Bladder microvascular endothelial cell (primary cell): Measurements from ENCODE around the gene TAOK1. TPM values are rescaled to one million over a fixed set of nuclear protein-coding genes. Genes with fewer than 3 reads are reported as not detected.

ENCODE experiments used
- total RNA-seq: library from RNA; depleted of rRNA; stranded (reverse); fragments of >200 nt; gene quantifications from 2 replicates; pipeline ENCODE4 v1.2.3, GENCODE V29; 2014

Gene TAOK1
- total RNA-seq: 34.3 and 74.1 TPM in 2 replicates

DNA sequence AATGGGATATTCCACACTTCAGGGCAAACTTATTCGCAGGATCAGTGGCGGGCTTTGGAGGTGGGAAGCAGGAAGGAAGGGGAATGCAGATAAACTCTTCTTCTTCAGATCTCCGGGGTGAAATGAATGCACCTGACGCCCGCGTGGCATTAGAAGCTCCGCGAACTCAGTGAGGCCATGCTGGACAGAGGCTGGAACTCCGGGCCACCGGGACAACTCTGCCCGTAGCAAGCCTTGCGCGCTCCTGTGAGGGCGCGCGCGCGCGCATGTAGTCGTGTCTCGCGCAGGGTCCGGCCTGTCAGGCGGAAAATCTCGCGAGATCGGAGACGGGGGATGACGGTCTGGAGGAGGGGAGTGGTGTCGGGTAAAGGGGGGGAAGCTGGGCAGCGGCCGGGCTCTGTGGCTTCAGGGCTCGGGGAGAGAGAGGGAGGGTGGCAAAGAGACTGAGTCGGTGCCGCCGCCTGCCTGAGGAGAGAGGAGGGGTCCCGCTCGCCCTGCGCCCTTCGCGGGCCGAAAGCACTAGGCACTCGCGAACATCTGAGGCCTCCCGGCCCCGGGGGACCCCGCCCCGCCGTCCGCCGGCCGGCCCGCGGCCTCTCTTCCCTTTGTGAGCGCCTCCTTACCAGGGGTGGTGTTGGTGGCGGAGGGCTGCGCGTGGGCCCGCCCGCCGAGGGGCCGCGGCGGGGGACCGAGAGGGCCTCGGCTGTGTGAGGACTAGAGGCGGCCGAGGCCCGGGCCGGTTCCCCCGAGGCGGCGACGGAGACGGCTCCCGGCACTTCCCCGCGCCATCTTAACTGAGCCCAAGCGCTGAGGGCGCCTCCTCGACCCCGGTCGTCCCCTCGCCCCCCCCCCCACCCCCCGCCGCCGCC is at the start of gene TAOK1:
TAOK1 (plus strand) TSS at position 382 of the 869 bp plus-strand sequence. CDS start 61,186 bp downstream, outside the sequence.

DNA sequence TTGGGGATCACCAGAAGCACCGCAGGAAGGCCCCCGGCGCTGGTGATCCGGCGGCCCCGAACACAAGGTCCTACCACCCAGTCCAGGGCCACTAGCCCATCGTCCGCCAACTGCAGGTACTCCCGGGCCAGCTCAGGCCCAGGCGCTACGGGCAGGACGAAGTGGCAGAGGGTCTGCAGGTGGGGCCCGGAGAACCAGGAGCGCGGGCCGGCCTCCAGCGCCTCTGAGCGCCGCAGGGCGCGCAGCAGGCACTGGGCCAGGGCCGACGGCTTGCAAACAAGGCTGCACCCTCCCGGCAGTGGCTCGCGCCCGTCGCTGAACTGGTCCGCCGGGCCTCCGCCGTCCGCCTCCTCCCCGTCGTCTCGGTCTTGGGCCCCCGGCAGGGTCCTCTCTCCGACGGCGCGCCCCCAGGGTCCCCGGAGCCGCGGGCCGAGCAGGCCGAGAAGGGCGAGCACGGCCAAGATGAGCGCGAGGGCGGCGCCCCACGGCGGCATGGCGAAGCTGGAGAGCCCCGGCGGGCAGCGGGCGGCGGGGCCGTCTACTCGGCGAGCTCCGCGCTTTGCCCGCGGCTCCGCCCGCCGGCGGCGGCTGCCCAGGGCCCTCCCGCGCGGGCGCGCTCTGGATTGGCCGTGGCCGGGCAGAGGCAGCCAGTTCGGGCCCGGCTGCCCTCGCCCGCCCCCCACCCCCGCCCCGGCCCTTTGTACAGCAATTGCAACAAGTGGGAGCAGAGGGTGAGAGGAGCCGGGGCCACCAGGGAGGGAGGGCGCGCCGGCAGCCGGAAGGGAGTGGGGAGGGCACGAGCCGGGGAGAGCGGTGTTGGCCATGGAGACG is 176.5 kb downstream of the TAOK1 start, which contains the start of gene ABHD15:
ABHD15 (minus strand) TSS at position 565 of the 831 bp plus-strand sequence; CDS start at position 494, 71 bp downstream.

DNA sequence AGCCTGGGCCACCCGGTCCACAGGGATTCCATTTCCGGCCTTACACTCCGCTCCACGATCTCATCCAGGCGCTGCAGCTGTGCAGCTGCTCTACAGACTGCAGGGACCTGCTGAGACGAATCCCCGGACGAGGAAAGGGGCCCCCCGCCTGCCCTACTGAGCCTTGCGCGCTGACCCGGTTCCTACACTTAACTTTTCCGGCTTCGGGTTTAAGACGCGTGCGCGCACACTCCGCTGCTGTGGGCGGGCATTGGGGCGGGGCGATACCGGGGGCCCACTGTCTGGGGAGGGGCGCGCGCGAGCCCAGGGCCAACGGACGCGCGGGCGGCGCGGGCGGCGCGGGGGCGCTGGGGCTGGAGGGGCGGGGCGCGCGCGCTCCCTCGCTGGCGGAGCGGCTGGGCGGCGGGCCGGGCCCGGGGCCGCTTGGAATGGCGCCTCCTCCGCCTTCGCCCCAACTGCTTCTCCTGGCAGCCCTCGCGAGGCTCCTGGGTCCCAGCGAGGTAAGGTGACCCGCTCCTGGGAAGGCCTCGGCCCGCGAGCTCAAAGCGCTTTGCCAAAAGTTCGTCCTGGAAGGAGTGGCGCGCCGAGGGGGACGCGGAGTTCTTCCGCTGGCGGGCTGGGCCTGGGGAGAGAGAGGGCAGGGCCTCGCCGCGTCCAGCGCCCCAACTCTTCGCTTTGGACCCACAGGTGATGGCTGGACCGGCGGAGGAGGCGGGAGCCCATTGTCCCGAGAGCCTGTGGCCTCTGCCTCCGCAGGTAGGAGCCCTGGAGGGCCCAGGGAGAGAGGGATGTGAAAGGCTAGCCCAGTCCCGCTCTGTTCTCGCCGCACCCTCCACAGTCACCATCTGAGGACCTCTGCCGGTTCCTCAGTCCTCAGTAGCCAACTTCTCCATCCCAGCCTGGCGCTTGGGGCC is 178.4 kb downstream of the TAOK1 start, which contains the start of gene TP53I13:
TP53I13 (plus strand) TSS at position 371 of the 914 bp plus-strand sequence; CDS start at position 429, 58 bp downstream.

GRCh38 chr17:29589524-29590410 is 199.6 kb downstream of the TAOK1 start, which contains the start of gene GIT1:
Gene GIT1 (minus strand): TSS chr17:29589648. CDS start chr17:29589378, 270 bp downstream.

GRCh38 chr17:29592850-29593551 is 202.8 kb downstream of the TAOK1 start, which contains the start of gene ANKRD13B:
Gene ANKRD13B (plus strand): TSS chr17:29593132. CDS start chr17:29593622, 490 bp downstream.

Other genes with a start within 250 kb of the TAOK1 start
- 18.9 and 28.0 TPM in 2 replicates for gene MYO18A, start 210.0 kb upstream of the TAOK1 start, total RNA-seq
- not detected in 2 replicates for gene CRYBA1, start 143.5 kb upstream of the TAOK1 start, total RNA-seq
- gene NUFIP2, start 96.2 kb upstream of the TAOK1 start, total RNA-seq: 20.9 and 50.4 TPM in 2 replicates
- gene ABHD15, start 176.7 kb downstream of the TAOK1 start, total RNA-seq: 4.4 and 6.7 TPM in 2 replicates
- 25.9 and 30.8 TPM in 2 replicates for gene TP53I13, start 178.3 kb downstream of the TAOK1 start, total RNA-seq
- 32.2 and 63.2 TPM in 2 replicates for gene GIT1, start 199.3 kb downstream of the TAOK1 start, total RNA-seq
- gene ANKRD13B, start 202.8 kb downstream of the TAOK1 start, total RNA-seq: 3.1 and 9.1 TPM in 2 replicates
- 1.1 and 2.5 TPM in 2 replicates for gene CORO6, start 232.5 kb downstream of the TAOK1 start, total RNA-seq